CD14-positive monocyte (primary cell): ENCODE results near the gene MAPK12. TPM values are rescaled to one million over a fixed set of nuclear protein-coding genes. Genes with fewer than 3 reads are reported as not detected.

Experiments
- DNase-seq, 3 donors: peaks; one replicate each; pipeline ENCODE4 v3.0.0-alpha.2; 2011 to 2022
- H2AFZ ChIP-seq: 2 replicates; pipeline ENCODE4 v1.6.0; 2012; ENCODE audit warnings: mild to moderate bottlenecking, low read depth, low read length, inconsistent platforms; ENCODE audit not compliant: insufficient read depth, poor library complexity, severe bottlenecking
- H3K27ac ChIP-seq, 2 donors: 1 replicate in 1 of 2; 2 replicates in 1 of 2; pipeline ENCODE4 v1.5.1; 2012 to 2013; ENCODE audit warnings: low read length in 2 of 2, control low read depth in 1 of 2, inconsistent platforms in 1 of 2, low read depth in 1 of 2, mild to moderate bottlenecking in 1 of 2
- H3K27me3 ChIP-seq, 2 donors: one replicate each; pipeline versions ENCODE4 v1.6.0 to v1.6.1; 2011 to 2013; ENCODE audit warnings: low read length in 2 of 2; ENCODE audit not compliant: control insufficient read depth in 2 of 2, insufficient read depth in 2 of 2
- H3K36me3 ChIP-seq, 2 donors: replicated peaks in 1 of 2; 1 replicate in 1 of 2; 2 replicates in 1 of 2; pipeline versions ENCODE4 v1.5.1 to v1.6.1; 2012 to 2013; ENCODE audit warnings: low read length in 2 of 2, control low read depth in 1 of 2, inconsistent platforms in 1 of 2, mild to moderate bottlenecking in 1 of 2; ENCODE audit not compliant: insufficient read depth in 2 of 2, control insufficient read depth in 1 of 2
- H3K4me1 ChIP-seq, 2 donors: 1 replicate in 1 of 2; 2 replicates in 1 of 2; pipeline versions ENCODE4 v1.5.1 to v1.6.1; 2012 to 2013; ENCODE audit warnings: low read length in 2 of 2, control low read depth in 1 of 2, inconsistent platforms in 1 of 2, mild to moderate bottlenecking in 1 of 2, moderate library complexity in 1 of 2; ENCODE audit not compliant: insufficient read depth in 2 of 2, control insufficient read depth in 1 of 2
- H3K4me2 ChIP-seq: replicated peaks from 2 replicates; pipeline ENCODE3; 2012; ENCODE audit warnings: low read length, moderate library complexity, mild to moderate bottlenecking; ENCODE audit not compliant: poor library complexity, severe bottlenecking; ENCODE audit errors: extremely low read depth
- H3K4me3 ChIP-seq, 3 experiments: fragments of 200-600 bp in 1 of 3; sonication (generic) in 1 of 3; replicated peaks in 1 of 3; 1 replicate in 2 of 3; 2 replicates in 1 of 3; pipeline ENCODE4 v1.5.1; 2011 to 2013; ENCODE audit warnings: low read length in 3 of 3, mild to moderate bottlenecking in 3 of 3, control low read depth in 2 of 3, low read depth in 2 of 3, inconsistent platforms in 1 of 3, moderate library complexity in 1 of 3
- H3K79me2 ChIP-seq: 2 replicates; pipeline ENCODE4 v1.6.0; 2012; ENCODE audit warnings: mild to moderate bottlenecking, control low read depth, inconsistent platforms, low read length, moderate library complexity; ENCODE audit not compliant: insufficient read depth
- H3K9ac ChIP-seq: 2 replicates; pipeline ENCODE4 v1.6.0; 2017; ENCODE audit warnings: low read length, mild to moderate bottlenecking; ENCODE audit not compliant: insufficient read depth, poor library complexity, severe bottlenecking
- H3K9me3 ChIP-seq, 2 donors: replicated peaks in 1 of 2; 1 replicate in 1 of 2; 2 replicates in 1 of 2; pipeline versions ENCODE4 v1.5.1 to v1.6.1; 2012 to 2013; ENCODE audit warnings: low read length in 2 of 2, control low read depth in 1 of 2; ENCODE audit not compliant: control insufficient read depth in 1 of 2, insufficient read depth in 1 of 2
- H4K20me1 ChIP-seq: 2 replicates; pipeline ENCODE4 v1.6.0; 2012; ENCODE audit warnings: mild to moderate bottlenecking, low read length, control low read depth, moderate library complexity; ENCODE audit not compliant: insufficient read depth
- H3K27ac Mint-ChIP-seq, 7 donors: one replicate each; pipeline ENCODE4 v1.8.0; 2020; ENCODE audit warnings: mild to moderate bottlenecking in 7 of 7, mixed read lengths in 7 of 7, moderate library complexity in 6 of 7, inconsistent platforms in 2 of 7
- H3K27me3 Mint-ChIP-seq, 3 donors: one replicate each; pipeline ENCODE4 v1.8.0; 2021 to 2022; ENCODE audit warnings: low read depth in 3 of 3, mild to moderate bottlenecking in 3 of 3, mixed read lengths in 3 of 3, moderate library complexity in 3 of 3, inconsistent platforms in 1 of 3
- H3K36me3 Mint-ChIP-seq, 2 donors: one replicate each; pipeline ENCODE4 v1.8.0; 2020; ENCODE audit warnings: mixed read lengths in 2 of 2, inconsistent platforms in 1 of 2, mild to moderate bottlenecking in 1 of 2
- H3K4me1 Mint-ChIP-seq: one replicate; pipeline ENCODE4 v1.8.0; 2020; ENCODE audit warnings: mild to moderate bottlenecking, mixed read lengths
- H3K4me3 Mint-ChIP-seq, 2 donors: one replicate each; pipeline ENCODE4 v1.8.0; 2020; ENCODE audit warnings: mild to moderate bottlenecking in 2 of 2, mixed read lengths in 2 of 2, moderate library complexity in 1 of 2
- H3K9me3 Mint-ChIP-seq, 7 donors: one replicate each; pipeline ENCODE4 v1.8.0; 2020 to 2022; ENCODE audit warnings: mixed read lengths in 7 of 7, mild to moderate bottlenecking in 6 of 7, moderate library complexity in 6 of 7, inconsistent platforms in 2 of 7
- WGBS: methylation state at CpG from one replicate; pipeline ENCODE4 v1.1.5; 2013; ENCODE audit warnings: missing lambda C conversion rate; ENCODE audit not compliant: insufficient coverage; 5-methylcytosine and 5-hydroxymethylcytosine counted together
- intact Hi-C, 2 donors: fragments of 100-400 bp; cut with micrococcal nuclease; formaldehyde crosslinking; loops; one replicate each; pipeline versions ENCODE4 v1.15.0 to v1.15.1; 2023
- polyA plus RNA-seq, 3 donors: library from polyadenylated mRNA; depleted of rRNA in 1 of 3; unstranded in 2 of 3; stranded (reverse) in 1 of 3; fragments of 300-500 nt in 2 of 3; fragments of >200 nt in 1 of 3; fragmentation: Illumina TruSeq in 2 of 3; gene quantifications; 1 replicate in 2 of 3; 2 replicates in 1 of 3; pipeline ENCODE4 v1.2.3, GENCODE V29; 2012 to 2021
- TF ChIP-seq, protein P1 (sequence below): fragments of 200-600 bp; IDR thresholded peaks from one replicate; pipeline ENCODE4 v1.8.0; 2022; ENCODE audit warnings: antibody characterized with exemption, mild to moderate bottlenecking

Gene MAPK12
- polyA plus RNA-seq, 3 donors: 0.06 to 3.2 (median 0.13) TPM

DNA sequence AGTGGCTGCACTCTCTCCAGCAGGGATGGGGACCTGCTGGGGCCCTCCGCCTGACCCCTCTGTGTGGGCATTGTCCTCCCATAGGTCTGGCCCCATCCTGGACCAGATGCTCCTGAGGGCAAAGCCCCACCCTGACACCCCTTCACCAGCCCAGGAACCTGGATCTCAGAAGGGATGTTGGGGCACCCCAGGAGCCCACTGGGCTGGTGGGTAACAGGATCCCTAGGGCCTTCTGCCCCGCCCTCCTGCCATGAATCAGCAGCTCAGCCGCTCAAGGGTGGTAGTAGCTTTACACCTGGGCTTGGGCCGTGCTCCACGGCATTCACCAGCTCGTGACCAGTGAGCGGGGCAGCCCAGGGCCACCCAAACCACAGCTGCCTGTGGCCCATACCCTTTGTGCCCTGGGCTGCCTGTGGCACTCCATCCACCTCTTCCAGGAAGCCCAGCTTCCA lies 1.0 kb upstream of the MAPK12 start:
- Histone ChIP-seq H3K36me3 (no peaks in the 10 kb centered on the region), H3K4me1 (peaks cover 9 to 23% of the 10 kb centered on the region in 2 donors), H3K79me2 (no peaks in the 10 kb centered on the region), H3K27ac (no peak overlapping the region), H3K9ac (no peak overlapping the region), H3K4me3 (no peak overlapping the region), H4K20me1 (no peaks in the 10 kb centered on the region), H3K9me3 (peaks cover 7% of the 10 kb centered on the region in 2 donors), H3K27me3 (peaks cover 10 to 40% of the 10 kb centered on the region in 2 donors), H2AFZ (no peak overlapping the region), H3K4me2 (peak overlapping the region; percentile 51)
- Mint-ChIP-seq H3K27me3 (peaks cover 41 to 64% (median 51%) of the 10 kb centered on the region in 3 donors), H3K4me1 (peaks cover 10% of the 10 kb centered on the region), H3K36me3 (no peaks in the 10 kb centered on the region), H3K27ac (no peak overlapping the region), H3K9me3 (peaks cover 0 to 11% (median 6%) of the 10 kb centered on the region in 7 donors), H3K4me3 (peak overlapping the region in 1 of 2 donors; percentile 85)
- TF ChIP-seq, protein P1, sequence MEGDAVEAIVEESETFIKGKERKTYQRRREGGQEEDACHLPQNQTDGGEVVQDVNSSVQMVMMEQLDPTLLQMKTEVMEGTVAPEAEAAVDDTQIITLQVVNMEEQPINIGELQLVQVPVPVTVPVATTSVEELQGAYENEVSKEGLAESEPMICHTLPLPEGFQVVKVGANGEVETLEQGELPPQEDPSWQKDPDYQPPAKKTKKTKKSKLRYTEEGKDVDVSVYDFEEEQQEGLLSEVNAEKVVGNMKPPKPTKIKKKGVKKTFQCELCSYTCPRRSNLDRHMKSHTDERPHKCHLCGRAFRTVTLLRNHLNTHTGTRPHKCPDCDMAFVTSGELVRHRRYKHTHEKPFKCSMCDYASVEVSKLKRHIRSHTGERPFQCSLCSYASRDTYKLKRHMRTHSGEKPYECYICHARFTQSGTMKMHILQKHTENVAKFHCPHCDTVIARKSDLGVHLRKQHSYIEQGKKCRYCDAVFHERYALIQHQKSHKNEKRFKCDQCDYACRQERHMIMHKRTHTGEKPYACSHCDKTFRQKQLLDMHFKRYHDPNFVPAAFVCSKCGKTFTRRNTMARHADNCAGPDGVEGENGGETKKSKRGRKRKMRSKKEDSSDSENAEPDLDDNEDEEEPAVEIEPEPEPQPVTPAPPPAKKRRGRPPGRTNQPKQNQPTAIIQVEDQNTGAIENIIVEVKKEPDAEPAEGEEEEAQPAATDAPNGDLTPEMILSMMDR: no peak
- DNase-seq: no peak
- 15% methylated on average over 7 of the region's 7 CpGs for WGBS
- intact Hi-C loops: no loop called here

DNA sequence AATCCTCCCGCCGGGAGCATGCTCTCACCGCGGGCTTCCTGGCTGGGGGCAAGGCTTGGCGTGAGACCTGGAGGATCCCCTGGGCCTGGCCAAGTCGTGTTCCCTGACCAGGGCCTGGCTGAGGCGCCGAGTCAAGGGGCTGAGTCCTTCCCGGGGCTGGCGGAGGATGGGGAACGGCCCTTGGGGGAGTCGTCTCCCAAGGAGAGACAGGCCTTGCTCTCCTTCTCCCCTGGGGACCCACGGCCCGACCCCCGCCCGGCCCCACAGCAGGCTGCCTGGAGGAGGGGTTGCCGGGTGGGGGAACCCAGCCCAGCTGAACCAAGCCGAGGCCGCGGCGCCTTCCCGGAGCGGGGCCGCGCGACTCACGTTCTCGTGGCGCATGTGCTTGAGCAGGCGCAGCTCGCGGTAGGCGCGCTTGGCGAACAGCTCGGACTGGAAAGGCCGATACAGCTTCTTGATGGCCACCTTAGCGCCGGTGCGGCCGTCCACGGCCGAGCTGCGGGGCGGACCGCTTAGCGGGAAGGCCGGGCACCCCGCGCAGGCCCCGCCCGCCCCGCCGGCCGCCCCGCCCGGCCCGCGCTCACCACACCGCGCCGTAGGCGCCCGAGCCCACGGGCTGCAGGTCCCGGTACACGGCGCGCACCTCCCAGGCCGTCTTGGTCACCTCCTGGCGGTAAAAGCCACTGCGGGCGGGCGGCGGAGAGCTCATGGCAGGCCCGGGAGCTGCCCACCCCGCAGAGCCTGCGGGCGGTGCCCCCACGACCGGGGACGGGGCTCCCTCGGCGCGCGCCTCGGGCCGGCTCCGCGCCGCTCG lies 475 bp downstream of the MAPK12 start:
- under 1% methylated on average over 85 of the region's 92 CpGs for WGBS
- peaks cover 10% of the 10 kb centered on the region for H3K4me1 Mint-ChIP-seq

More for the DNA sequence above, 475 bp downstream of the MAPK12 start:
- H3K9ac ChIP-seq: no peak overlapping the region
- peak overlapping the region; percentile 51 for H3K4me2 ChIP-seq
- Mint-ChIP-seq H3K36me3 (no peaks in the 10 kb centered on the region), H3K27me3 (peaks cover 38 to 53% (median 45%) of the 10 kb centered on the region in 3 donors), H3K4me3 (peak overlapping the region; percentile 42 to 57), H3K9me3 (peaks cover 0 to 3% (median 0%) of the 10 kb centered on the region in 7 donors), H3K27ac (no peak overlapping the region)
- peaks cover 10 to 35% of the 10 kb centered on the region in 2 donors for H3K27me3 ChIP-seq
- no peaks in the 10 kb centered on the region for H4K20me1 ChIP-seq
- H3K27ac ChIP-seq: no peak overlapping the region
- no peaks in the 10 kb centered on the region for H3K79me2 ChIP-seq
- TF ChIP-seq, protein P1: no peak
- no peak overlapping the region for H2AFZ ChIP-seq
- H3K4me1 ChIP-seq: peaks cover 9 to 23% of the 10 kb centered on the region in 2 donors
- no peaks in the 10 kb centered on the region for H3K36me3 ChIP-seq
- no peak for DNase-seq
- peaks cover 0 to 7% of the 10 kb centered on the region in 2 donors for H3K9me3 ChIP-seq
- H3K4me3 ChIP-seq: peak overlapping the region in 1 of 3 experiments; percentile 30
- intact Hi-C loops: no loop called here
